CD4-positive, alpha-beta T cell treated with Interleukin-2 at 100 ng/mL for 4 hours (primary cell): Measurements from ENCODE around the gene SLC17A9.

Source experiments
- DNase-seq: peaks from one replicate; pipeline ENCODE4 v3.0.0-alpha.2; 2020; ENCODE audit warnings: low spot score

SLC17A9 gene

GRCh38 chr20:62984666-62985443, 32.3 kb downstream of the SLC17A9 start:
- no peak for DNase-seq

- no peak for DNase-seq
Measured at GRCh38 chr20:62985444-62985778, 32.9 kb downstream of the SLC17A9 start.

- DNase-seq: no peak
Measured at GRCh38 chr20:62986257-62986800, 33.8 kb downstream of the SLC17A9 start.

GRCh38 chr20:62987114-62987513, 34.6 kb downstream of the SLC17A9 start:
- DNase-seq: no peak

- DNase-seq: peak; percentile 38
Measured at GRCh38 chr20:62989201-62989601, 36.7 kb downstream of the SLC17A9 start.

GRCh38 chr20:62990306-62990825, 37.9 kb downstream of the SLC17A9 start:
- no peak for DNase-seq

- no peak for DNase-seq
Measured at GRCh38 chr20:62991196-62991807, 38.8 kb downstream of the SLC17A9 start.

- no peak for DNase-seq
Measured at GRCh38 chr20:62991863-62992262, 39.4 kb downstream of the SLC17A9 start.

- no peak for DNase-seq
Measured at GRCh38 chr20:62993856-62994494, 41.5 kb downstream of the SLC17A9 start.

- no peak for DNase-seq
Measured at GRCh38 chr20:62994869-62995281, 42.4 kb downstream of the SLC17A9 start.

- DNase-seq: no peak
Measured at GRCh38 chr20:62995481-62995880, 43.0 kb downstream of the SLC17A9 start.

- no peak for DNase-seq
Measured at GRCh38 chr20:62995898-62996595, 43.5 kb downstream of the SLC17A9 start.

- no peak for DNase-seq
Measured at GRCh38 chr20:62996596-62996982, 44.1 kb downstream of the SLC17A9 start.

GRCh38 chr20:62997417-62998035, 45.0 kb downstream of the SLC17A9 start:
- DNase-seq: no peak

GRCh38 chr20:62998449-62998848, 45.9 kb downstream of the SLC17A9 start:
- DNase-seq: no peak

GRCh38 chr20:62999580-62999979, 47.1 kb downstream of the SLC17A9 start:
- DNase-seq: no peak

GRCh38 chr20:63000036-63000435, 47.5 kb downstream of the SLC17A9 start:
- DNase-seq: no peak

GRCh38 chr20:63000958-63001357, 48.4 kb downstream of the SLC17A9 start:
- no peak for DNase-seq

- no peak for DNase-seq
Measured at GRCh38 chr20:63002511-63002910, 50.0 kb downstream of the SLC17A9 start.

GRCh38 chr20:63003546-63003945, 51.0 kb downstream of the SLC17A9 start:
- no peak for DNase-seq

GRCh38 chr20:63004607-63005364, 52.3 kb downstream of the SLC17A9 start:
- DNase-seq: no peak
